Measurements from ENCODE around the gene RNF151.
A peak's percentile ranks its signal among the peaks of the same experiment; 100 is the strongest.

Gene RNF151

GRCh38 chr16:1942047-1942809 lies 24.4 kb upstream of the RNF151 start:
- H3K27ac ChIP-seq (ENCODE audit: low read length), result peak overlapping the region; percentile 77
- peaks cover 27% of the 10 kb centered on the region for H3K4me1 ChIP-seq (ENCODE audit: low read length)
- peak overlapping the region; percentile 90 for H3K4me2 ChIP-seq (ENCODE audit: low read length)
- no peaks in the 10 kb centered on the region for H3K9me3 ChIP-seq (ENCODE audit: insufficient read depth, low read length)
- peak overlapping the region; percentile 86 for H3K9ac ChIP-seq (ENCODE audit: low read length)
- H3K27me3 ChIP-seq (ENCODE audit: low read depth, low read length), result no peaks in the 10 kb centered on the region
- H3K36me3 ChIP-seq (replicated peaks; ENCODE audit: low read depth, low read length), result peaks cover 27% of the 10 kb centered on the region
- peak overlapping the region; percentile 88 for H3K4me3 ChIP-seq (ENCODE audit: low read length)
- H4K20me1 ChIP-seq (ENCODE audit: insufficient read depth, low read length), result peaks cover 15% of the 10 kb centered on the region
- TF ChIP-seq, protein P1, sequence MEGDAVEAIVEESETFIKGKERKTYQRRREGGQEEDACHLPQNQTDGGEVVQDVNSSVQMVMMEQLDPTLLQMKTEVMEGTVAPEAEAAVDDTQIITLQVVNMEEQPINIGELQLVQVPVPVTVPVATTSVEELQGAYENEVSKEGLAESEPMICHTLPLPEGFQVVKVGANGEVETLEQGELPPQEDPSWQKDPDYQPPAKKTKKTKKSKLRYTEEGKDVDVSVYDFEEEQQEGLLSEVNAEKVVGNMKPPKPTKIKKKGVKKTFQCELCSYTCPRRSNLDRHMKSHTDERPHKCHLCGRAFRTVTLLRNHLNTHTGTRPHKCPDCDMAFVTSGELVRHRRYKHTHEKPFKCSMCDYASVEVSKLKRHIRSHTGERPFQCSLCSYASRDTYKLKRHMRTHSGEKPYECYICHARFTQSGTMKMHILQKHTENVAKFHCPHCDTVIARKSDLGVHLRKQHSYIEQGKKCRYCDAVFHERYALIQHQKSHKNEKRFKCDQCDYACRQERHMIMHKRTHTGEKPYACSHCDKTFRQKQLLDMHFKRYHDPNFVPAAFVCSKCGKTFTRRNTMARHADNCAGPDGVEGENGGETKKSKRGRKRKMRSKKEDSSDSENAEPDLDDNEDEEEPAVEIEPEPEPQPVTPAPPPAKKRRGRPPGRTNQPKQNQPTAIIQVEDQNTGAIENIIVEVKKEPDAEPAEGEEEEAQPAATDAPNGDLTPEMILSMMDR (IDR thresholded peaks at IDR 0.05; ENCODE audit: low read depth, low read length), result no peak
- no peak for TF ChIP-seq EZH2phosphoT487 (IDR thresholded peaks at IDR 0.05; ENCODE audit: low read depth)
- no peak overlapping the region for H2AFZ ChIP-seq (ENCODE audit: low read depth, low read length)
- H3K79me2 ChIP-seq (ENCODE audit: low read length), result peaks cover 19% of the 10 kb centered on the region

DNA sequence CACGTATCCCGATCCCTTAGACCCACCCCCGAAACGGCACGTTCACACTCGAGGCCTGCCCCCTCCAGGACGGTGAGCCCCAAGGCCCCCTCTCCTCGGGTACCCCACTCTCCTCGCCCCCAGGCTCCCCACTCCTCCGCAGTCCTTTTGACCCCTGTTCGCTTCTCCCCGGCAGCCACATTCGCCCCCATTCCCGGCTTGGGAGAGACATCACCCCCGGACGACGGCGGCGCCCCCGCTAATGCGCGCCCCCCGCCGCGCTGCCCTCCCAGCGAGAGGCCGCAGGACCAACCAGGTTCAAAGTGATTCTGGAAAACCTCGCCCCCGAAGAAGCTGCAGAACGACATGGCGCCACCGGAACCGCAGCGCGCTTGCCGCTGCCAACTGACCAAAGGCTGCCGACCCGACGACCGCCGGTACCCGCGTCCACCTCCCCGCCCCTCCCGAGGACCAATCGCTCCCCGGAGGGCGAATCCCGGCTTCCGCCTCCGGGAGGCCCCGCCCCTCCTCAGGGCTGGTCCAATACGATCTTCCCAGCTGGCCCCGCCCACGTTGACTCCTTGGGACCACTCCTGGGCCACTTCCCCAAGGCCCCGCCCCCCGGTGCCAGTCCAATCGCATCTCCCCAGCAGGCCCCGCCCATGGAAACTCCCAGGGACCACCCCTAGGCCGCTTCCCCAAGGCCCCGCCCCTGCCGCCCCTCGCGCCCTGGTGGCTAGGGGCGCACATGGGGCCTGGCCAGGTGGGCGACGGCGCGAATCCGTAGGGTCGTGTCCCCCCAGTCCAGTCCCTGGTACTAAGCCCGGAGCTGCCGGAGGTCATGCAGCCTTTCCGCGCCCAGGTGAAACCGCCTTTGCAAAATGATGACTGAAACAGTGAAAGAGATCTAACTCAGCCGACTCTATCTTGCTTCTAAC lies 23.6 kb upstream of the RNF151 start, which contains the start of gene MSRB1:
Gene MSRB1, minus strand, starts transcription at position 390 of the 917 bp plus-strand sequence. Its CDS starts 43 bp downstream, at position 347.
- Histone ChIP-seq H3K27me3 (ENCODE audit: low read depth, low read length) (no peaks in the 10 kb centered on the region), H3K4me3 (ENCODE audit: low read length) (peak within 1 kb of the TSS; percentile 88), H3K36me3 (replicated peaks; ENCODE audit: low read depth, low read length) (peaks cover 22% of the 10 kb centered on the region), H3K4me1 (ENCODE audit: low read length) (peaks cover 27% of the 10 kb centered on the region), H3K4me2 (ENCODE audit: low read length) (peak within 1 kb of the TSS; percentile 90), H3K9me3 (ENCODE audit: insufficient read depth, low read length) (no peaks in the 10 kb centered on the region), H2AFZ (ENCODE audit: low read depth, low read length) (peak within 1 kb of the TSS; percentile 55; the same call in 1 of the 2 replicates), H4K20me1 (ENCODE audit: insufficient read depth, low read length) (peaks cover 15% of the 10 kb centered on the region), H3K27ac (ENCODE audit: low read length) (peak within 1 kb of the TSS; percentile 77), H3K9ac (ENCODE audit: low read length) (peak within 1 kb of the TSS; percentile 86), H3K79me2 (ENCODE audit: low read length) (peaks cover 19% of the 10 kb centered on the region)
- TF ChIP-seq EZH2phosphoT487 (IDR thresholded peaks at IDR 0.05; ENCODE audit: low read depth), result no peak
- TF ChIP-seq, protein P1 (IDR thresholded peaks at IDR 0.05; ENCODE audit: low read depth, low read length), result no peak

- Histone ChIP-seq H3K36me3 (replicated peaks; ENCODE audit: low read depth, low read length) (peaks cover 10% of the 10 kb centered on the region), H2AFZ (ENCODE audit: low read depth, low read length) (no peak overlapping the region), H3K4me1 (ENCODE audit: low read length) (peaks cover 27% of the 10 kb centered on the region), H3K9ac (ENCODE audit: low read length) (no peak overlapping the region), H3K4me3 (ENCODE audit: low read length) (no peak overlapping the region), H3K27ac (ENCODE audit: low read length) (no peak overlapping the region), H3K27me3 (ENCODE audit: low read depth, low read length) (no peaks in the 10 kb centered on the region), H3K9me3 (ENCODE audit: insufficient read depth, low read length) (no peaks in the 10 kb centered on the region), H3K4me2 (ENCODE audit: low read length) (no peak overlapping the region), H3K79me2 (ENCODE audit: low read length) (peaks cover 19% of the 10 kb centered on the region), H4K20me1 (ENCODE audit: insufficient read depth, low read length) (peaks cover 15% of the 10 kb centered on the region)
- TF ChIP-seq, protein P1 (IDR thresholded peaks at IDR 0.05; ENCODE audit: low read depth, low read length), result no peak
- TF ChIP-seq EZH2phosphoT487 (IDR thresholded peaks at IDR 0.05; ENCODE audit: low read depth), result no peak
Measured at GRCh38 chr16:1944612-1945199, 21.9 kb upstream of the RNF151 start.

Data from OCI-LY3 (cell line).